Islet precursor cell (in vitro differentiated cells): ENCODE results near the gene PCDHGC3.

ENCODE experiments used
- DNase-seq: peaks from one replicate; pipeline ENCODE4 v3.0.0-alpha.2; 2018

The PCDHGC3 gene

DNA sequence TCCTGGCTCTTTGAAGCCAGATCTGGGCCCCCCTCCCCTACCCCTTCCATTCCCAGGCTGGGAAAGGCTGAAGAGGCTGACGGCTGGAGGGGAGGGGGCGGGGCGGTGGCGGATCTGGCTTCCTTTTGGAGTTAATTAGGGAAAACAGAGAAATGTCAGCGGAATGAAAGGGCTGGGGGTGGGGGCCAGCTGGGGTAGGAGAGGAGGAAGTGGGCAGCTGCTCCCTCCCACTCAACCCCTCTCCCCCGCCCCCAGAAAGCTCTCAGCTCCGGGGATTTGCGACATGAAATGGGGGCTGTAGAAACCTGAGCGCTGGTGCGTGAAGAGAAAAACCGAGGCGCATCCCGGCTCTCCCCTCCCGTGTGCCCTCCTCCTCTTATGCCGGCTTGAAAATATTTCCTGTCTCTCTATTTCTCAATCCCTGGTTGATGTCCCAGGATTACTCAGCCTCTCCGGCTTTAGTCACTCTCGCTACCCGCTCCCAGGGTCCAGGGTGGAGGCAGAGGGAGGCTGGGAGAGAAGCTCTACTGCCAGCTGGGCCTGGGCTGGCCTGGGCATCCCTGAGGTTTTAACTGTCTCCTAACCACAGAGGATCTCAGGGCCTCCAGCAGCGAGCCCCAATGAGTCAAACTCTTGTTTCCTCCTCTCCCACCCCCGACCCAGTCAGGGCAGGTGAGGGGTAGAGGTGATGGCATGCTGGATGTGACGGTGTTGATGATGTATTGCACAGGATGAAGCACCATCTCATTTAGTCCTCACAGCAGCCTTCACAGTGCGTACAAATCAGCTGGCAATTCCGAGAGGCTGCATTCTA is 33.2 kb downstream of the PCDHGC3 start:
- DNase-seq, result peak; percentile 95

DNA sequence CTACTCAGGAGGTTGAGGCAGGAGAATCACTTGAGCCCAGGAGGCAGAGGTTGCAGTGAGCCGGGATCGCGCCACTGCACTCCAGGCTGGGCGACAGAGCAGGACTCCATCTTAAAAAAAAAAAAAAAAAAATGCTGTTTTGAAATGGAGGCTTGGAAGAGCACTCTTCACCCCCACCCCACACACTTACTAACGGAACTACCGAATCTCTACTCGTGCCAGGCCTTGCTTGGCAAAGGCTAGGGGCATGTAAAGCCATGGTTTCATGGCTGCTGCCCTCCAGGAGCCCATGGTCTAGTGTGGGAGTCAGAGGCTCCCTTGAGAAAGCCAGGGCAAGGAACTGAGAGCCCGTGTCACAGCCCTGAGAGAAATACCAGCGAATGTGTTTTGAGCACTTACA is 34.4 kb downstream of the PCDHGC3 start:
- DNase-seq, result no peak

DNA sequence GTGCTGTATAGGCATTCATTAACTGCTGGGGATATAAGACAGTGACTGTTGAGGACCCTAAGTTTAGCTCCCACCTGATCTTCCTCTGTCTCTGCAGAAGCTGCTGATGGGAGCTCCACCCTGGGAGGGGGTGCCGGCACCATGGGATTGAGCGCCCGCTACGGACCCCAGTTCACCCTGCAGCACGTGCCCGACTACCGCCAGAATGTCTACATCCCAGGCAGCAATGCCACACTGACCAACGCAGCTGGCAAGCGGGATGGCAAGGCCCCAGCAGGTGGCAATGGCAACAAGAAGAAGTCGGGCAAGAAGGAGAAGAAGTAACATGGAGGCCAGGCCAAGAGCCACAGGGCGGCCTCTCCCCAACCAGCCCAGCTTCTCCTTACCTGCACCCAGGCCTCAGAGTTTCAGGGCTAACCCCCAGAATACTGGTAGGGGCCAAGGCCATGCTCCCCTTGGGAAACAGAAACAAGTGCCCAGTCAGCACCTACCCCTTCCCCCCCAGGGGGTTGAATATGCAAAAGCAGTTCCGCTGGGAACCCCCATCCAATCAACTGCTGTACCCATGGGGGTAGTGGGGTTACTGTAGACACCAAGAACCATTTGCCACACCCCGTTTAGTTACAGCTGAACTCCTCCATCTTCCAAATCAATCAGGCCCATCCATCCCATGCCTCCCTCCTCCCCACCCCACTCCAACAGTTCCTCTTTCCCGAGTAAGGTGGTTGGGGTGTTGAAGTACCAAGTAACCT is 35.3 kb downstream of the PCDHGC3 start:
- DNase-seq, result no peak

DNA sequence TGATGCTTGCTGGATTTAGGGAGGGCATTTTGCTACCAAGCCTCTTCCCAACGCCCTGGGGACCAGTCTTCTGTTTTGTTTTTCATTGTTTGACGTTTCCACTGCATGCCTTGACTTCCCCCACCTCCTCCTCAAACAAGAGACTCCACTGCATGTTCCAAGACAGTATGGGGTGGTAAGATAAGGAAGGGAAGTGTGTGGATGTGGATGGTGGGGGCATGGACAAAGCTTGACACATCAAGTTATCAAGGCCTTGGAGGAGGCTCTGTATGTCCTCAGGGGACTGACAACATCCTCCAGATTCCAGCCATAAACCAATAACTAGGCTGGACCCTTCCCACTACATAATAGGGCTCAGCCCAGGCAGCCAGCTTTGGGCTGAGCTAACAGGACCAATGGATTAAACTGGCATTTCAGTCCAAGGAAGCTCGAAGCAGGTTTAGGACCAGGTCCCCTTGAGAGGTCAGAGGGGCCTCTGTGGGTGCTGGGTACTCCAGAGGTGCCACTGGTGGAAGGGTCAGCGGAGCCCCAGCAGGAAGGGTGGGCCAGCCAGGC is 36.1 kb downstream of the PCDHGC3 start:
- DNase-seq, result no peak

DNA sequence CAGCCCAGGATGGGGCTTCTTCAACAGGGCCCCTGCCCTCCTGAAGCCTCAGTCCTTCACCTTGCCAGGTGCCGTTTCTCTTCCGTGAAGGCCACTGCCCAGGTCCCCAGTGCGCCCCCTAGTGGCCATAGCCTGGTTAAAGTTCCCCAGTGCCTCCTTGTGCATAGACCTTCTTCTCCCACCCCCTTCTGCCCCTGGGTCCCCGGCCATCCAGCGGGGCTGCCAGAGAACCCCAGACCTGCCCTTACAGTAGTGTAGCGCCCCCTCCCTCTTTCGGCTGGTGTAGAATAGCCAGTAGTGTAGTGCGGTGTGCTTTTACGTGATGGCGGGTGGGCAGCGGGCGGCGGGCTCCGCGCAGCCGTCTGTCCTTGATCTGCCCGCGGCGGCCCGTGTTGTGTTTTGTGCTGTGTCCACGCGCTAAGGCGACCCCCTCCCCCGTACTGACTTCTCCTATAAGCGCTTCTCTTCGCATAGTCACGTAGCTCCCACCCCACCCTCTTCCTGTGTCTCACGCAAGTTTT is 36.7 kb downstream of the PCDHGC3 start:
- DNase-seq, result peak; percentile 94

DNA sequence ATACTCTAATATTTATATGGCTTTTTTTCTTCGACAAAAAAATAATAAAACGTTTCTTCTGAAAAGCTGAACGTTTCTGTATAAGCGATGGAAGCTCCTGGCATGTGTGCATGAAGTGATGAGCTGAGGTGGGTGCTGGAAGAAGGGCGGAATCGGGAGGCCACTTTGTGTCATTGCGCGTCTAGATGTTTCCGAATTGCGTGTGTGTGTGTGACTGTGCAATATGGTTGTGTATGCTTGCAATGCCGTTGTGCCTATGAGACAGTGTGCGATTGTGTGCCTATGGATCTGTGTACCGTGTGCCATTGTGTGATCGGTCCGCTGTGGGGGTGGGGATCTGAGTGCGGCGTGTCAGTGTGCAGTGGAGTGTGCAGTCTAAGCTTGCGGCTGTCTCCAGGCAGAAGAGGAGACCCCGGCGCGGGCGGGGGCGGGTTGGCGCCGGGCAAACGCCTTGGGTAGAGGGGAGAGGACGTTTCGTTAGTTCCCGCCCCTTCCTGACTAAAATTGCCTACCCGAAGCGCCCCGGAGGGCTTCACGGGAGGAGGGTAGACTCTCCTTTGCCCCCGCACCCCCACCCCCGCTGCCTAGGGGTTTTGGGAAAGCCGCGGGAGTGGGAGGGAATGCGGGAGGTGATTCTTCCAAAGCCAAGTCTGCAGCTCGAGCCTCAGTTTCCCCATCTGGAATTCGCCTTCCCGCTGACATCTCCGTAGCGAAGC is 37.3 kb downstream of the PCDHGC3 start:
- peak; percentile 89 for DNase-seq

DNA sequence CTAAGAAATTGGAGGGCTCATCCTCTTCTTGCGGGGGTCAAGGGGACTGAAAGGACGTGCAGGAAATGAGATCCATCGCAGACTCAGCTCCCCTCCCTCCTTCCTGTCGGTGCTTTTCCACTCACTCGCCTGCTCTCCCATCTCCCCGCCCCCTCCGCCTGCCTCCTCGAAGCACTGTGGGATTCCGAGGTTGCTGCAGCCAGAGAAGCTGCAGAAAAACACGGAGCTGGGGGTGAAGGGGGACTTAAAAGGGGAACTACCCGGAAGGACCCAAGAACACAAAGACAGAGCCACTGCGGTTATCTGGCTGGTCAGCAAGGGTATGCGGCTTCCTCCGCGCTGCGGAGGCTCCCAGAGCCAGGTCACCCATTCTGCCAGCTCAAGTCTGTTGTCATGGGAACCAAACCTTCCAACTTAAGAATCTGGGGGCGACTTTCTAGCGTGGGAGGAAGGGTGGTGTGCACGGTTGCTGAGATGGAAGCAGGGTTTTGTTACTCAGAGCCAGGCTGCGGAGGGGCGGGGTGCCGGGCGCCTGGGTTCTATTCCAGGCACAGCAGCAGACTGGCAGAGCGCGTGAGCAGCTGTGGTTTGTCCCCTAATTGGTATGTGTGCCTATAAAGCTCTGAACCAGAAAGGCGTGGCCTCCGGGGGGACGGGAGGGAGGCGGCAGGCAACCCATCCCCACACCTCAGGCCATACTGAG is 38.0 kb downstream of the PCDHGC3 start:
- peak; percentile 95 for DNase-seq

DNA sequence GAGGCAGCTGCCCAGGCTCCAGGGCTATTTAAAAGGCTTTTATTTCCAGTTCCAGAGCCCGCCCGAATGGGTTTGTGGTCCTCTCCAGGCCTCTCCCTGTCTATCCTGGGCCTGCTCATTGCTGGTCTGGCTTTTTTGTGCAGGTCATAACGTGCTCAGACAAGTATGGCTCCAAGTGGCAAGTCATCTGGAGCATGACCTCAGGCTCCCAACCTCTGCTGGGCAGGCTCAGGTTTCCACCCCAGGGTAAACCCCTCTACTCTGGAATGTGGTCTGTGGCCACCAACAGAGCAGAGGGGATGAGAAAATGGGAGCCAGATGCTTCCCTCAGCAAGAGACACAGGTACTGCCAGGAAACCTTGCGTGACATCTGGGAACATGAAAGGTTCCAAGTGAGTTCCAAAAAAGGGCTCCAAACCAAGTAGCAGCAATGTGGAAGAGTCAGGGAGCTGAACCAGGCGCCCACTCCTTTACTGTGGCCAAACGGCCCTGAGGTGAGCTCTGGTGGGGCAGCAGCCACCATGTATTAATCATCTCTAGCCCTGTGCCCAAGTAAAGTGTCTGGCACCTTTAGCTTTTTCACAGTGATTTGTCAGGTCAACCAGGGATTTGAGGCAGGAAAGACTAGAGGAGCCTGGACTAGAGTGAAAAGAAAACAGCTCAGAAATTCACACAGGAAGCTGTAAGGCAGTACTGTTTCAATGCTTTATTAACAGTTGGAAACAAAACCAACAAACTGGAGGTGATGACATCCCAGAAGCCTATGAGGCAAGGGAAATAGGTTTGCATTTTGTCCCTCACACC is 38.8 kb downstream of the PCDHGC3 start:
- peak; percentile 99 for DNase-seq

DNA sequence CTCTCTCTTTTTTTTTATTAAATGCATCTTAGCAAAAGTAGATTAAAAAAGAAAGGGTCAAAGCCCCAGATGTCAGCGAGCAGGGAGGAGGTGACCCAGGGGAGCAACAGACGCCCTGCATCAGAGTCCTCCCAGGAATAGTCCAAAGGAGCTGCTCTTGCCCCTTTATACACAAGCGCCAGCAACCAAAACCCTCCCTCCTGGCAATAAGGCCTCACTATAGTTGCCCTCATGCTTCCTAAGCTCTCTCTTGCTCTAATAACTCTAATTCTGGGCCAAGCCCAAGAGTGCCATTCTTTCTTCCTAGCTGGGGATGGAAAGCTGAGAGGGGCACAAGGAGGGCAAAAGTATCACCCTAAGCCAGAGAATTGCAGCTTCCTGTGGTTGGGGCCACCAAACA is 39.4 kb downstream of the PCDHGC3 start:
- DNase-seq, result no peak

DNA sequence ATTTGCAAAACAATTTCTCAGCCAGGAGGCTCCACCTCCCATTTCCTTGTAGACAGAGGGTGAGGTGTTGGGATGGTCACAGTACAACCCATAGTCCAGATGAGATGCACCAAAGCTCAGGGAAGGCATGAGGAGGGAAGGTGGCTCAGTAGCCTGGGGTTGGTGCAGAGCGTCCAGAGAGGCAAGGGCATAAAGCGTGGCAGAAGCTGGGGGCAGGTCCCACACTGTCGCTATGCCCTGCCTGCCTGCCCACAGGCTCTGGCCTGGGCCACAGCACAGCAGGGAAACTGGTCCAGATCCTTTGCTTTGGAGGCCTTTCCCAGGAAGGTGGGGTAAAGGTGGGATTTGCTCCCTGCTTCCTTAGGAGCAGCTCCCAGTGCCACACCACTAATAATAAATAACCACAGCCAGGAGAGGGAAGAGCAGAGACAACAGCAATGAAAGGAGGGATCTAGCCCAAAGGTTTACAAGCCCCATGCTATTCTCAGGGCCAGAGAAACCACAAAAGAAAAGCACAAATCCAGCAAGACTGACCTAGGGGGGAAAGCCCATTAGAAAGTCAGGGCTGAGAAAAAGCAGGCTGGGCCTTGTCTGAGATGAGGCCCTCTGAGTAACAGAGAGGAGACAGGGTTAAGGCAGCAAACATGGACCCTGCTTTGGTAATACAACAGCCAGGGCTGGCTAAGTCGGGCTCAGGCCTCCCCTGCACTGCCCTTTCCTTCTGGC is 40.3 kb downstream of the PCDHGC3 start:
- DNase-seq, result peak; percentile 67

DNA sequence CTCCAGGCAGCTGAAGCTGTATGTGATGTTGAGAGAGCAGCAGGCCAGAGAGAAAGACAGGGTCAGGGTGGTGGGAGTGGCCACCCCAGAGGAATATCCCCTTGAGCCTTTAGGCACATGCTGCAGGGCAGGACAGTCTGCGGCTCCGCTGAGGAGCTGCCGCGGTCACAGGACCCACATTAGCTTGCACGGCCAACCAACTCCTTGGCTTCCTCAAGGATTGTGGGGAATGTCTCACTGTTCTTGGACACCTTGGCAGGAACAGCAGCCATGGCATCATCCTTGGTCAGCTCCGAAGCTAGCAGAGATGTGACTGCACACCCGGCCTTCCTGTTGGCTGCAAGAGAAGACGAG is 40.9 kb downstream of the PCDHGC3 start:
- DNase-seq, result no peak

DNA sequence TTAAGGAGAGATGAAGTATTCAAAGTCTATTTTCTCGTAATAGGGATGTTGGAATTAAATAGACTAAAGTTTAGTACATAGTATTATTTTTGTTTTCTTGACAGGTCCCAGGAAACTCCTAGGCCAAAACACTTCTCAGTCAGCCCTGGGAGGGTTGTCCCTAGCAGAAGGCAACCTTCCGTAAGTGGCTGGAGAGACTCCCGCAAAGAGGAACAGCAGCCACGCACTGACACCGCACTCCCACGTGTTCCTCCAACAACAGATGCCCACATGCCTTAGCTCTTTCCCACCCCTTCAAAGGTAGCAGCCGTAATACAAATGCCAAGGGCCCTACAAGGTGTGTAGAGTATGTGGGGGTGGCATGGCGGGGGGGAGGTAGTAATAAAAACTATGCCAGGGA is 41.5 kb downstream of the PCDHGC3 start:
- DNase-seq, result no peak

DNA sequence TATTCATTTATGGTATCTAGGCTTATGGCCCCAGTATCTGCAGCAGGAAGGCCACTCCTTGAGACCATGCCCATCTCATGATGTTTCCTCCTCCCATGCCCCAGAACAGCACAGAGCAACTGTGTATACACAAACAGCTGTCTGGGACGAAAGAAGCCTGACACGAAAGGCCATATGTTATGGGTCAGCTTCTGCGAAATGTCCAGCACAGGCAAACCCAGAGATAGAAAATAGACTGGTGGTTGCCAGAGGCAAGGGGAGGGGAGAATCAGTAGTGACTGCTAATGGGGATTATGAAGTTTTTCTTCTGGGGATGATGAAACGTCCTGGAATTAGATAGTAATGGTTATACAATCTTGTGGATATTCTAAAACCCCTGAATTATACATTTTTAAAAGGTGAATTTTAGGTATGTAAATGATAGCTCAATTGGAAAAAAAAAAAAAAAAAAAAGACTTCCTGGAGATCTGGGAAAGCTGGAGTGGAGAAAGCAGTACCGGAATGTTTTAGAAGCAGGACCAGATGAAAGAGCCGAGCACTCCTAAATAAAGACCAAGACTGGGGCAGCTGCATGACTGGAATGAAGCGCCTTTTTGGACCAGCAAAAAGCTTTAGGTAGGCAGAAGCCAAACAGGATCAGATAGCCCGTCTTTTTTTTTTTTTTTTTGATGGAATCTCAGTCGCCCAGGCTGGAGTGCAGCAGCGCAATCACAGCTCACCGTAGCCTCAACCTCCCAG is 42.3 kb downstream of the PCDHGC3 start:
- no peak for DNase-seq

DNA sequence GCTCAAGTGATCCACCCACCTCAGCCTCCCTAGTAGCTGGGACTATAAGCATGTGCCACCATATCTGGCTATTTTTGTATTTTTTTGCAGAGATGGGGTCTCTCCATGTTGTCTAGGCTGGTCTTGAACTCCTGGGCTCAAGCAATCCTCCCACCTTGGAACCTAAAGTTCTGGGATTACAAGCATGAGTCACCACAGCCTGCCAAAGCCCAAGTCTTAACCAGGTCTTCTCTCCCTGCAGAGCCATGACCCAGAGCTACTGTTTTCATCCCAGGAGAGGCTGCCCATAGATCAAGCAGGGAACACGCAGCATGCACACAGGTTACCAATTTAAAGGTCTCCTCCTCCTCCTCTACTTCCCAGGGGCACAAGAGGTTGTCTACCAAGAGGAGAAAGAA is 42.9 kb downstream of the PCDHGC3 start:
- DNase-seq, result no peak

DNA sequence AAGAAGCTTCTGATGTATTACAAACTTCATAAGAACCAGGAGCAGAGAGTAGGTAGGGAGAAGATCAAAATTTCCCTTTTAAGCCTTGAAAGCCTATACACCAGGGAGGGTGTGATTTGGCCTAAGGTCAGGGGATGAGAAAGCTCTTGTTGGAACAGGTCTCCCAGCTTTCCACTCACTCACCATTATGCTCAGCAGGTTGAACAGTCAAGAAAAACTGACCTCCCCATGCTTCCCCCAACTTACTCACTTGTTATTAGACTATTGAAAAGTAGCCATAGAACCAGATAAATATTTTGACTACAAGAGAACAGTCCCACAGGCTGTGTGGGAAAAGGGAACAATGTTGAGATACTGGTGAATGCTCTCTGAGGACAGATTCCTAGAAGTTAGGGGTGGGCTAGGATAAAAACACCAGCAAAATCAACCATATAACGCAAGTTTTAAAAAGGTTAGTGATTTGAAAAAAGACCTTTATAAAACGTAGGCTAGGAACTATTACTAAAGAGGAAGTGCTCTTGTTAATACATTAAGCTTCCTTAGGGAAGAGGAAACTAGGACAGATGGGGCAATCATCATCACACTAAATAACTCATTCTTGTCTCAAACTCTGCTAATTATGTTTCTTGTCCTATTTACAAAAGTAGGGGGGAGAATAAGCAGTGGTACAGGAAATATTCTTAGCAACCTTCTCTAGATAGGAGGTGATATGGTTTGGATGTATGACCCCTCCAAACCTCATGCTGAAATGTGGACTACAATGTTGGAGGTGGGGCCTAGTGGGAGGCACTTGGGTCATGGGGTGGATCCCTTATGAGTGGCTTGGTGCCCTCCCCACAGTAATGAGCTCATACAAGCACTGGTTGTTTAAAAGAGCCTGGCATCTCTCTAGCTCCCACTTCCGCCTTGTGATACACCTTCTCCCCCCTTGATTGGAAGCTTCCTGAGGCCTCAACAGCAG is 44.1 kb downstream of the PCDHGC3 start:
- no peak for DNase-seq

DNA sequence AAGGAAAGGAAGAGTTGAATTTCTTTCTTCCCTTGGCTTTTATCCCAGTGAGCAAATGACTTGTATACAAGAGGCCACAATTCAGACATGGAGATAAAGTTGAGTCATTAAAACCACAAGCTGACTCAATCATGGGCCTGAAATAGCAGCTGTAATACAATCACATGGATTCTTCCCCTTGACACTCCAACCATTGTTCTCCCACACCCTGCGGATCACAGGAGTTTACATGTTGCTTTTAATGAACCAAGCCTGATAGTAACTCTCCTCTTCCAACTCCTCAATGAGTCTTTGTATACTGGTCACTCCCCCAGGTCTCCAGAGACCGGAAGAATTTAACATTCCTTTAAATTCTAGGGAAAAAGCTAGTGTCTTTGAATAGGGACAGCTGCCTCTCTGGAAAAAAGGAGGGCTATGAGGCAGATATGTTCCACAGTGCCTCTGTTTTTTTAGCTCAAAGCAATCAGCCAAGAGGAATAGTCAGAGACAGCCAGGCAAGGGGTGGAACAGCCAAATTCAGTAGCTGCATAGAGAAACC is 45.5 kb downstream of the PCDHGC3 start:
- peak; percentile 92 for DNase-seq

DNA sequence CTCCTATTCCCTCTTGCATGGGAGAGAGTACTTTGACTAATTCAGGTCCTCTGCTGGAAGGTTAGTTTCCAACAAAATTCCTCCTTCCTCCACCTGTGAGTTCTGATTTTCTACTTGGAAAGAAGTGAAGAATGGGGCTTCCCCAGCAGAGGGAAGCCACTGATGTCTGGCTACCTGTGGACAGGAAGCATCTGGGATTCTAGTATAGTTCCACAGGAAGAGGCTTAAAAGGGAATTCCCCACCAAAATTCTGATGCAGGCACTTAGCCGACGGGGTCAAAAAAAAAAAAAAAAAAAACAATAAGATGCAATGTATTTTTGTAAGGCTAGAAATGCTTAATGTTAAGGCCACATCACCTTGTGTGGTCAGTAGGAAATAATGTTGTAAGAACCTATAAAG is 46.5 kb downstream of the PCDHGC3 start:
- DNase-seq, result no peak

DNA sequence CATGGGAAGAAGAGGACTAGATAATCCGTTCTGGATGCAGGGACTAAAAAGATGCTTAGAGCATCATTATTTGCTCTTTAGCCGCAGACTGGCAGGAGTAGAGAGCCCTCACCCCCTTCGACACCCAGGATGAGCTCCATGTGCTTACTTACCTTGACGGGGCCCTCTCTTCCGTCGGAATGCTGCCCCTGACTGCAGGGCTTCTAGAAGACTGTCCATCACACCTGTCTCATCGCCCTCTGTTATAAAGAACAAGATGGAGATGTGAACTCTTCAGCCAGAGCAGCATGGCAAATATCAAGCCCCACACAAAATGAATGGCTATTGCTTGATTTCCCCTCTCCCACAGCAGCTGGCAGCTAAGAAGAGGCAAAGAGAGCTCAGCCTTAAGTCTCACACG is 48.2 kb downstream of the PCDHGC3 start:
- DNase-seq, result no peak
